Liver (tissue), 9 donors: Measurements from ENCODE around the gene LSAMP. TPM values are rescaled to one million over a fixed set of nuclear protein-coding genes. Genes with fewer than 3 reads are reported as not detected.

Experiments used
- DNase-seq: peaks from one replicate; pipeline ENCODE4 v3.0.0-alpha.2; 2017; ENCODE audit warnings: low spot score
- H3K27ac ChIP-seq, 2 donors: one replicate each; pipeline ENCODE4 v1.7.0; 2013; ENCODE audit warnings: inconsistent platforms in 2 of 2, low read length in 2 of 2, control low read depth in 1 of 2, low read depth in 1 of 2, mild to moderate bottlenecking in 1 of 2
- H3K27me3 ChIP-seq, 4 donors: one replicate each; pipeline versions ENCODE4 v1.6.1 to v1.7.0; 2013; ENCODE audit warnings: low read length in 3 of 4, inconsistent platforms in 1 of 4, mild to moderate bottlenecking in 1 of 4, moderate library complexity in 1 of 4; ENCODE audit not compliant: control insufficient read depth in 4 of 4, insufficient read depth in 4 of 4
- H3K36me3 ChIP-seq, 4 donors: one replicate each; pipeline versions ENCODE4 v1.6.1 to v1.7.0; 2013; ENCODE audit warnings: low read length in 3 of 4, mild to moderate bottlenecking in 3 of 4, low read depth in 1 of 4, moderate library complexity in 1 of 4; ENCODE audit not compliant: control insufficient read depth in 4 of 4, insufficient read depth in 3 of 4
- H3K4me1 ChIP-seq, 4 donors: one replicate each; pipeline versions ENCODE4 v1.6.1 to v1.7.0; 2013; ENCODE audit warnings: low read length in 3 of 4, mild to moderate bottlenecking in 3 of 4, moderate library complexity in 1 of 4; ENCODE audit not compliant: control insufficient read depth in 4 of 4, insufficient read depth in 4 of 4
- H3K4me3 ChIP-seq, 3 donors: one replicate each; pipeline versions ENCODE4 v1.6.1 to v1.7.0; 2013; ENCODE audit warnings: low read length in 3 of 3, control low read depth in 1 of 3, low read depth in 1 of 3, mild to moderate bottlenecking in 1 of 3
- H3K9ac ChIP-seq, 2 donors: one replicate each; pipeline ENCODE4 v1.7.0; 2013; ENCODE audit warnings: low read length in 2 of 2, mild to moderate bottlenecking in 2 of 2, moderate library complexity in 2 of 2, control low read depth in 1 of 2, low read depth in 1 of 2
- H3K9me3 ChIP-seq, 4 donors: one replicate each; pipeline versions ENCODE4 v1.6.1 to v1.7.0; 2013; ENCODE audit warnings: low read length in 3 of 4; ENCODE audit not compliant: control insufficient read depth in 4 of 4
- ATF3 ChIP-seq: IDR thresholded peaks from 2 replicates; pipeline ENCODE4 v1.6.1; 2016; ENCODE audit warnings: antibody characterized with exemption
- CTCF ChIP-seq: fragments of 150-350 bp; IDR thresholded peaks from 2 replicates; pipeline ENCODE4 v1.5.1; 2017; ENCODE audit warnings: improper control_type of control experiment, low read depth, low read length; ENCODE audit not compliant: missing input control
- EGR1 ChIP-seq, 2 donors: IDR thresholded peaks; 2 replicates each; pipeline ENCODE4 v1.6.1; 2016 to 2018; ENCODE audit warnings: antibody characterized with exemption in 2 of 2, low read depth in 2 of 2
- FOXA1 ChIP-seq: IDR thresholded peaks from 2 replicates; pipeline ENCODE4 v1.6.1; 2016; ENCODE audit warnings: antibody characterized with exemption
- FOXA2 ChIP-seq: IDR thresholded peaks from 2 replicates; pipeline ENCODE4 v1.6.1; 2016; ENCODE audit warnings: antibody characterized with exemption
- GABPA ChIP-seq, 2 donors: IDR thresholded peaks in 1 of 2; conservative IDR thresholded peaks in 1 of 2; 2 replicates each; pipeline ENCODE4 v1.6.1; 2016; ENCODE audit warnings: antibody characterized with exemption in 2 of 2, mild to moderate bottlenecking in 1 of 2, moderate library complexity in 1 of 2
- HNF4A ChIP-seq, 2 donors: conservative IDR thresholded peaks; 2 replicates each; pipeline ENCODE4 v1.6.1; 2016; ENCODE audit warnings: antibody characterized with exemption in 2 of 2, mild to moderate bottlenecking in 2 of 2
- HNF4G ChIP-seq: IDR thresholded peaks from 2 replicates; pipeline ENCODE4 v1.6.1; 2016; ENCODE audit warnings: antibody characterized with exemption
- JUND ChIP-seq, 2 donors: IDR thresholded peaks; 2 replicates each; pipeline ENCODE4 v1.6.1; 2016; ENCODE audit warnings: antibody characterized with exemption in 2 of 2
- MAX ChIP-seq: IDR thresholded peaks from 2 replicates; pipeline ENCODE4 v1.6.1; 2016; ENCODE audit warnings: antibody characterized with exemption
- NR2F2 ChIP-seq: IDR thresholded peaks from 2 replicates; pipeline ENCODE4 v1.6.1; 2016; ENCODE audit warnings: antibody characterized with exemption
- RAD21 ChIP-seq, 2 donors: IDR thresholded peaks; 2 replicates each; pipeline ENCODE4 v1.6.1; 2016; ENCODE audit warnings: antibody characterized with exemption in 2 of 2, mild to moderate bottlenecking in 2 of 2
- REST ChIP-seq: IDR thresholded peaks from 2 replicates; pipeline ENCODE4 v1.6.1; 2016; ENCODE audit warnings: antibody characterized with exemption, mild to moderate bottlenecking
- RXRA ChIP-seq, 2 donors: IDR thresholded peaks; 2 replicates each; pipeline ENCODE4 v1.6.1; 2017 to 2018; ENCODE audit warnings: antibody characterized with exemption in 2 of 2, mild to moderate bottlenecking in 1 of 2
- SP1 ChIP-seq: IDR thresholded peaks from 2 replicates; pipeline ENCODE4 v1.6.1; 2018; ENCODE audit warnings: antibody characterized with exemption, mild to moderate bottlenecking
- TAF1 ChIP-seq: conservative IDR thresholded peaks from 2 replicates; pipeline ENCODE4 v1.6.1; 2016; ENCODE audit warnings: antibody characterized with exemption, mild to moderate bottlenecking
- YY1 ChIP-seq: IDR thresholded peaks from 2 replicates; pipeline ENCODE4 v1.6.1; 2016; ENCODE audit warnings: antibody characterized with exemption, mild to moderate bottlenecking
- ZBTB33 ChIP-seq: IDR thresholded peaks from 2 replicates; pipeline ENCODE4 v1.6.1; 2016; ENCODE audit warnings: antibody characterized with exemption
- WGBS: extraction: QIAGEN DNeasy Blood & Tissue Kit; methylation state at CpG from one replicate; pipeline ENCODE4 v1.1.7; 2013; 5-methylcytosine and 5-hydroxymethylcytosine counted together
- polyA plus RNA-seq, 2 donors: library from polyadenylated mRNA; stranded (reverse) in 1 of 2; unstranded in 1 of 2; fragments of 200-250 nt in 1 of 2; fragments of >200 nt in 1 of 2; fragmentation: Nextera tagmentation in 1 of 2; extraction: Ambion mirVana in 1 of 2; gene quantifications; one replicate each; pipeline versions ENCODE4 v1.2.1 to v1.2.3, GENCODE V29; 2013 to 2015
- total RNA-seq, 2 donors: library from RNA; depleted of rRNA; stranded (reverse); fragments of >200 nt; gene quantifications; one replicate each; pipeline ENCODE4 v1.2.3, GENCODE V29; 2014
- donor health status: healthy.
- donor health status: healthy.
- donor health status: healthy.
- donor health status: healthy.
- donor health status: healthy.

LSAMP gene
- total and polyA plus RNA-seq, 4 donors: 0.01 to 0.17 (median 0.06) TPM

- H3K36me3 ChIP-seq: no peaks in the 10 kb centered on the region
- no peak overlapping the region for H3K27ac ChIP-seq
- no peaks in the 10 kb centered on the region for H3K4me1 ChIP-seq
- WGBS: 31% methylated on average over 1 of the region's 1 CpG
- peaks cover 0 to 3% (median 0%) of the 10 kb centered on the region in 4 donors for H3K27me3 ChIP-seq
- DNase-seq: no peak
- no peak overlapping the region for H3K4me3 ChIP-seq
- H3K9ac ChIP-seq: no peak overlapping the region
- H3K9me3 ChIP-seq: no peaks in the 10 kb centered on the region
- TF ChIP-seq TAF1: no peak
- TF ChIP-seq FOXA1: no peak
- no peak for TF ChIP-seq EGR1 (IDR thresholded peaks at IDR 0.05; ENCODE audit: low read depth in 2 of 2)
- TF ChIP-seq YY1: no peak
- no peak for TF ChIP-seq MAX
- TF ChIP-seq FOXA2: no peak
- no peak for TF ChIP-seq HNF4G
- TF ChIP-seq RXRA (IDR thresholded peaks at IDR 0.05): no peak
Observed at GRCh38 chr3:116065501-116065900, 379.8 kb downstream of the LSAMP start.

GRCh38 chr3:116064646-116065045 is 380.6 kb downstream of the LSAMP start:
- Histone ChIP-seq H3K9ac (no peak overlapping the region), H3K27me3 (peaks cover 0 to 3% (median 0%) of the 10 kb centered on the region in 4 donors), H3K27ac (no peak overlapping the region), H3K36me3 (no peaks in the 10 kb centered on the region), H3K4me3 (no peak overlapping the region), H3K9me3 (no peaks in the 10 kb centered on the region), H3K4me1 (no peaks in the 10 kb centered on the region)
- DNase-seq: no peak
- TF ChIP-seq NR2F2: no peak
- TF ChIP-seq FOXA1: no peak
- no peak for TF ChIP-seq ATF3
- TF ChIP-seq JUND (IDR thresholded peaks at IDR 0.05): no peak
- no peak for TF ChIP-seq REST
- TF ChIP-seq HNF4A (conservative IDR thresholded peaks at IDR 0.05): no peak
- TF ChIP-seq FOXA2: no peak
- no peak for TF ChIP-seq GABPA (IDR thresholded peaks at IDR 0.05 in 1 of 2, conservative IDR thresholded peaks at IDR 0.05 in 1 of 2)
- TF ChIP-seq EGR1 (IDR thresholded peaks at IDR 0.05; ENCODE audit: low read depth in 2 of 2): no peak
- TF ChIP-seq HNF4G: no peak
- no peak for TF ChIP-seq MAX
- no peak for TF ChIP-seq RAD21 (IDR thresholded peaks at IDR 0.05)
- no peak for TF ChIP-seq CTCF
- no peak for TF ChIP-seq ZBTB33
- no peak for TF ChIP-seq RXRA (IDR thresholded peaks at IDR 0.05)
- TF ChIP-seq TAF1: no peak
- no peak for TF ChIP-seq YY1
- no peak for TF ChIP-seq SP1
- WGBS: 65% methylated on average over 1 of the region's 1 CpG
